CD4-positive, alpha-beta T cell treated with Interleukin-15 for 1 hour (primary cell): ENCODE data around the gene DENND2C.

ENCODE experiments used
- DNase-seq: peaks from one replicate; pipeline ENCODE4 v3.0.0-alpha.2; 2020

The DENND2C gene

DNA sequence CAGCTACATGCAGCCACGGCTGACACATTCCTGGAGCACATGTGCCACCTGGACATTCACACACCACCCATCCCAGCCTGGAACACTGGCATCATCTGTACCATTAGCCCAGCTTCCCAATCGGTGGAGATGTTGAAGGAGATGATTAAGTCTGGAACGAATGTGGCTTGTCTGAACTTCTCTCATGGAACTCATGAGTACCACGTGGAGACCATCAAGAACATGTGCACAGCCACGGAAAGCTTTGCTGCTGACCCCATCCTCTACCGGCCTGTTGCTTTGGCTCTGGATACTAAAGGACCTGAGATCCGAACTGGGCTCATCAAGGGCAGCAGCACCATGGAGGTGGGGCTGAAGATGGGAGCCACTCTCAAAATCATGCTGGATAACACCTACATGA lies 133.8 kb downstream of the DENND2C start:
- DNase-seq: no peak

DNA sequence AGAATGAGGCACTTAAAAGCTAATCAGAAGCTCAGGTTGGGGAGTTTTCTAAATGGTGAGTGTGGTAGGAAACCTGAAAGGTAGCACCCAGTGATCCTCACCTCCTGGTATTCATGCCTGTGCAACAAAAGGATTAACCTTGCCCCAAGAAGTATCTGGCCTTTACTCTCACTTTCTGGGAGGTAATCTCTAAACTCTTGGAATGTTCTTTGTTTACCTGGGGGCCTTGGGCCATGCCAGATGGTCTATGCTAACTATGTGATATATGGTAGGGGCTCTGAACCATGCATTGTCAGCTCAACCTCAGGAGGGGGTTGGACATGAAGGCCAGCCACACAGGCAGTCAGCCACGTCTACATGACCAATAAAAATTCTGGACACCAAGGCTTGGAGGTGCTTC lies 134.4 kb downstream of the DENND2C start:
- DNase-seq: no peak
